HG02588 (cell line): ENCODE results near the gene NADK.

Experiments
- ATAC-seq: cut with Tn5 transposase; IDR thresholded peaks from one replicate; pipeline ENCODE4 v1.9.1; 2021; ENCODE audit warnings: mild to moderate bottlenecking, moderate library complexity; ENCODE audit not compliant: unreplicated experiment

Gene NADK

DNA sequence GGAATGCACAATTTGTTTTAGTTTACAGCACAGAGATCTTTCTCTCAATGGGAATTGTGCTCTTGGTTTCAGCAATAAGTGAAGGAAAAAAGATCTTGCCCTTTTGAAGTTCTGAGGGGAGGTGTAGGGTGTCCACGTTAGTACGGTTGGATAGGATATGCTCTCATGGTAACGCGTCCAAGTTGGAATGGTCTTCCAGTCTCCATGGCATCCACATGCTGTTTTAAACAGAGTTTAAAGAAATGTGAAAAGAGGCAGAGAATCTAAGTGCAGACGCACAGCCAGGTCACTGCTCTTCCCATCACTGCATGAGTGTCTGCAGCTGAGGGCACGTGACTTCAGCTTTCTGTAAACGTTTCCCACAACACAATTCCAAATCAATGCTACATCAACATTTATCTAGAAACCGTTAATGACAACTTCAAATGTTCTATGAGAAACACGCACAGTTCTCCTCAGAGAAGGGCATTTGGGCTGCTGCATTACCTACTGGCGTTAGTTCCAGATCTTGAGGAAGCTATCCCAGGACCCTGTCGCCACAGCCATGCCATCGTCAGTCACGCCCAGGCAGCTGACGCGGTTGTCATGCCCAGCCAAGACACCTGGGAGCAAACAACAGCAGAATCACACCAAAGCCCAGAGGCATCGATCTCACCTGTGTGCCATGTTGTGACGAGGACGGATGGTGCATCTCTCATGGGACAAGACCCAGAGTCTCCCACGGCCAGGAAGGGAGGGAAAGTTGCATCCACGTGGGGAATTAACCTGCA lies 8.8 kb upstream of the NADK start:
- no peak for ATAC-seq

- ATAC-seq: no peak
Measured at GRCh38 chr1:1785666-1786065, 7.4 kb upstream of the NADK start.

- no peak for ATAC-seq
Measured at GRCh38 chr1:1784933-1785332, 6.7 kb upstream of the NADK start.

- ATAC-seq: no peak
Measured at GRCh38 chr1:1783320-1783719, 5.0 kb upstream of the NADK start.

- ATAC-seq: no peak
Measured at GRCh38 chr1:1782399-1783221, 4.3 kb upstream of the NADK start.

GRCh38 chr1:1781526-1781903 lies 3.2 kb upstream of the NADK start:
- ATAC-seq: no peak

DNA sequence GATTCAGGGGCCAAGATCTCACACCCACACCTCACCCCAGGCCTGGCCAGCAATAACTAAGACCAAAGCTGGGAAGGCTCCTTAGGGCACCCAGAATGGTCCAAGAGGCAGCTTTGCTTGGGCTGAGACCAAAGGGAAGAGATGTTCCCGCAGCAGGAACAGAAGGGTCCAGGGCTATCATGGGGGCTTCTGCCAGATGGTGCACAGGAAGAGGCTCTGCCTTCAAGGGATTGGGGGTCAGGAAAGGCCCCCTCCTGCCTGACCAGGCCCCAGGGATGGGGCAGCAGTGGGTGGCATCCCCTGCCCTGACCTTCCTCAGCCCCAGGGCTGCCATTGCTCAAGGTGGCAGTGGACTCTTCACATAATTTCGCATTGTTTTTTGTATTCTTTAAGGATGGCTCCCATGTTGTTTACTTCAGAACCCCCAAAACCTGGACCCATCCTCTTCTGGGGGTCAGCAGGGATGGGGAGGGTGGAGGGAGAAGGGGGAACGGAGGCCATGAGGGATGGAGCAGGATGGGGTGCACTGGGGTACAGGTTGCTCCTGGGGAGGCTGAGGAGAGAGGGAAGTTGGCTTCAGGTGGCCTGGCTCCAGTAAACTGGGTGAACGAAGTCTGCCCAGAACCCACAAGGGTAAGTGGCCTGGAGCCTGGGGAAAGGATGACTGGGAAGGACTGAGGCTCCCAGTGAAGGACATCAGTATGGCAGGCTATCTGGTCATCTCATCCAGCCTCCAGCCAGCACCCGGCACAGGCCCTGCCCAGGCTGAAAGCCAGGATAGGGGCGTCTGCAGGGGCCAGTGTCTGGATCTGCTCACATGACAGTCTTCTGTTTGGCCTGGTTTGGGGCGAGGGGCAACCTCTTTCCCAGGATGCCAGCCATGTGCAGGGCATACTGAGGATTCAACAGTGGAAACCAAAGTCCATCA lies 2.6 kb upstream of the NADK start:
- no peak for ATAC-seq

DNA sequence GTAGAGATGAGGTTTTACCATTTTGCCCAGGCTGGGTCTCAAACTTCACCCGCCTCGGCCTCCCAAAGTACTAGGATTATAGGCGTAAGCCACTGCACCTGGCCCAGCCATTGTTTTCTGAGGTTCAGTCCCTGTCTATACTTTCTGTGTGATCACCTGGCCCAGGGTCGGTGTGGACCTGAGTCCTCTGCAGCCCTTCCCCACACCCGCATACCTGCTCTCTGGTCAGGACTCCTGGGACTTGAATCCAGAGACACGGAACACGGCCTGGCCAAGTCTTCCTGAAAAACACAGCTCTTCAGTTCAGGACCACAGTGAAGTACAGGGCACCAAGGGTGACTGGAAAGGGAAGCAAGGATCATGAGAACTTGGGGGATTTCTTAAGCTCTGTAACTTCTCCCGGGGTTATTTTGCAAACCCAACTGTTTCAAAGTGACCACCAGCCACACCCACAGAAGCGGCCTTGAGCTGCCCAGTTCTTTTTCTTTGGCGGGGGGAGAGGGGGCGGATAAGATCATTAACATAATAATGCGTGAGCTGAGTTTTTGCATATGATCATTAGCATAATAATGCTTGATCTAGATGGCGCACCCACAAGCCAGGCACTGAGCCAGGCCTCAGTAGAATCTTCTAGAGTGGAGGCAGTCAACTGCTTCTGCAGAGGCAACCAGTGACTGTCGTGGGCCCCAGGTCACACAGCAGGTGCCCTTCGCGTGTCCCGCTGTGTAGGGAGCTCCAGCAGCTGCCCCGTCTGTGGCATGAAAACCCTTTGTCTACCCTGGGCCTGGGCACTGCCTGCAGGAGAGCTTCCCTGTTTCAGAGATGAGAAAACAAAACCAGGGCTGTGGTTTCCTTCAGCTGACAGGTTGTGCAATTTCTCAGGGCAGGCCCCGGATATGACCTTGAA lies 1.7 kb upstream of the NADK start:
- no peak for ATAC-seq

GRCh38 chr1:1779320-1779675 lies 1.0 kb upstream of the NADK start:
- ATAC-seq: no peak

DNA sequence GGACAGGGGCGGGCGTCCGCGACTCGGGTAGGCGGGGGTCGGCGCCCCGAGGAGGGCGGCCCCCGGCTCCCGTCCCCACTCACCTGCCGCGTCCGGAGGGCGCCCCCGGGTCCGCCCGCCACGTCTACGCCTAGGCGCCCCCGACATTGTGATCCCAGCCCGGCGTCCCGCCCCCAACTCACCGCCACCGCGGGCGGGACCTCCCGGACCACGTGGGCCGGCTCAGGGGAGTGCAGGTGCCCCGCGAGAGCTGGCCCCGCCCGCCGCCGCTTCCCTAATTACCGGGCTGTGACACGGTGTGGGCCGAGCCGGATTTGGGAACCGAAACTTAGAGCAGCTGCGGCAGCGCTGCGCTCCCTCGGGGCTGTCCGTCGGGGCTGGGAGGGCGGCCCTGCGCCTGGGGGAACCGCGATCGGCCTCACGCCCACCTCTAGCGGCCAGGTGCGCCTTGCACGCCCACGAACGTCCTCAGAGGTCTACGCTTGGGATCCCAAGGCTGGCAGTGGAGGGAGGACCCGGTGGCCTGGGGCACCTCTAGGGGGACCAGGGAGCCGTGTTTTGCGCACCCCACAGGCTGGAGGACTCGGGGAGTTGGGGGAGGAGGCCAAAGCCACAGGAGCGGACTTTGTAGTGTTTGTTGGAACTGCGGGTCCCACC lies 521 bp upstream of the NADK start:
- ATAC-seq: peak; percentile 62

DNA sequence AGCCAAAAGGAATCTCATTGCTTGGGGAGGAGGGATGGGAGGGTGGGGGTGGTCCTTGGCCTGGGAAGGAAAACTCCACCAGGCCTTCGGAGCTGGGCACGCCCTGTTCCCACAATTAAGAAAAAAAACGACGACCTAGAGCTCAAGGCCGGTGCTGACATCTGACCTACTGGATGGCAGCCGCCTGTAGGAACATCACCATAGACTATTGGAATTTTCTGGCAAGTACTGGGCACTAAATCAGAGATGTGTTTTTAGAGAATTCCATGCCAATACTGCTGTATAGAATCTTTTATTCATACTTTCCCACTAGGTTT lies 729 bp downstream of the NADK start:
- ATAC-seq: no peak

DNA sequence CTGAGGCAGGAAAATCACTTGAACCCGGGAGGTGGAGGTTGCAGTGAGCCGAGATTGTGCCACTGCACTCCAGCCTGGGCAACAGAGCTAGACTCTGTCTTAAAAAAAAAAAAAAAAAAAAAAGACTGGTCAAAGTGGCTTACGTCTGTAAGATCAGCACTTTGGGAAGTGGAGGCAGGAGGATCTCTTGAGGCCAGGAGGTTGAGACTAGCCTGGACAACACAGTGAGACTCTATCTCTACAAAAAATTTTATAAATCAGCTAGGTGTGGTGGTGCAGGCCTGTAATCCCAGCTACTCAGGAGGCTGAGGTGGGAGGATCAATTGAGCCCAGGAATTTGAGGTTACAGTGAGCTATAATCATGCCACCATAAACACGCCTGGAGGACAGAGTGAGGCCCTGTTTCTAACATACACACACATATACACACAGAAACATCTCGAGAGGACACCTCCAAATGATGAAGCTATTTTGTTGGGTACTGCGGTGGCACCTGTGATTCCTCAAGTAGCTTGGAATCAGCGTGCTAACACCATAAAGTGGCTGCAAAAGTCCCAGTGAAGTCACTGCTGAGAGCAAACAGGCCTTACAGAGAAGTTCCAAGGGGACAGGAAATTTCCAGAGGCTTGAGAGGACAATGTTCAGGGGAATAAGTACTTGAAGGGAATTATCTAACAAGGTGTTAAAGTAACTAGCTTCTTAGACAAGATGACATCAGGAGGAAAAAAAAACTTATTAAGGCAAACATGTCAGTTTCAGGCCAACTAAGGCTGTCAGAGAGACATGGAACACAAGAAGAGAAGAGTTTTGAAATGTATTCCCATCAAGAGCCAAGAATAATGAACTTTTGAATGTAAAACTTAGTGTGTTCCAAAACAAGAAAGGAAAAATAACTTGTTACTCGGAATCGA lies 1.3 kb downstream of the NADK start:
- no peak for ATAC-seq

DNA sequence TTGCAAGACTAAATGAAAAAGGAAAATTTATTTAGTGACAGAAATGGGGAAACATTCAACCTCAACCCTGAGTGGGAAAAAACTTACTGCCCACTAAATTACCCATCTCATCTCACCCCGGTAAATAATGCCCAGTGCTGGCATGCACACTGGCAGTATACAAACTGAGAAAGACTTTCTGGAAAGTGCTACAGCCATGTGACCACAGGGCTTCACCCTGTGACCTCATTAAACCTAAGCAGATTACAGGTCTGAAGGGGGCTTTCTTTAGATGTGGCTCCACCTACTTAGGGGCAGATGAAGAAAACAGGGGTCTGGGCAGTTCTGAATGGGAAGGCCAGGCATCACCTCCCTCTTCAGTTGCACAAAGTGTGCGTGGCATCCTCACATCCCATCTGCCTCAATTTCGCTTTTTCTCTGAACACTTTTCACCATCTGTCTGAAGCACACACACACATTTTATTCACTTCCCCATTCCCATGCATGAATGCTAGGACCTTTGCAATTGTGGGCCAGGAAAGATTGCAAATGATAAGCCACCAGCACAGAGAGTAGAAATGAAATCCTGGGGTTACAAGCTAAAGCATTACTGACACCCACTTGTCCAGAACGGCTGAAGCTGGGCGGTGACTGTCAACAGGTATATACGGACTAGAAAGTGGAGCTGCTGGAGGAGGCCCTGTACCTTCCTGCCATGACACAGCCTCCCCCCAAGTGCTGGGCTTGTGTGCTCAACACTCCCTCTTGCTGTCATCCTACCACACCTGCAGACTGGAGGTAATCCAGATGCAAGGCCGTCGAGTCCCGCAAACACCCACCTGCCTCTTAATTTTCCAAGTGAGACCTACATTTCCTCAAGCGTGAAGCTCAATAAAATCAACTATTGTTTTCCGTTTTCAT lies 2.7 kb downstream of the NADK start:
- no peak for ATAC-seq

GRCh38 chr1:1773874-1774273 lies 4.4 kb downstream of the NADK start:
- ATAC-seq: no peak

- ATAC-seq: no peak
Measured at GRCh38 chr1:1771096-1771495, 7.2 kb downstream of the NADK start.

GRCh38 chr1:1770102-1770501 lies 8.2 kb downstream of the NADK start:
- ATAC-seq: no peak

- ATAC-seq: no peak
Measured at GRCh38 chr1:1768249-1768992, 9.8 kb downstream of the NADK start.
